Keratinocyte (primary cell): ENCODE results near the gene ANKRD13D. TPM values are rescaled to one million over a fixed set of nuclear protein-coding genes. Genes with fewer than 3 reads are reported as not detected.

Source experiments
- DNase-seq: peaks from one replicate; pipeline ENCODE4 v3.0.0-alpha.2; 2011; ENCODE audit warnings: low read depth, missing footprints, low spot score
- FAIRE-seq: peaks from 2 replicates; lab custom pipeline; 2011; peaks lifted over from hg19 to GRCh38; lab: Jason Lieb, UNC
- H2AFZ ChIP-seq: 2 replicates; pipeline ENCODE4 v1.6.0; 2012; ENCODE audit warnings: low read length, control low read depth, inconsistent platforms; ENCODE audit not compliant: control insufficient read depth
- H3K27ac ChIP-seq: 2 replicates; pipeline ENCODE4 v1.5.1; 2011; ENCODE audit warnings: low read length; ENCODE audit not compliant: control insufficient read depth, insufficient read depth
- H3K27me3 ChIP-seq: 3 replicates; pipeline ENCODE4 v1.6.0; 2011; ENCODE audit warnings: low read length; ENCODE audit not compliant: control insufficient read depth, insufficient read depth; ENCODE audit errors: extremely low read depth
- H3K36me3 ChIP-seq, 2 experiments: 2 replicates in 1 of 2; 3 replicates in 1 of 2; pipeline ENCODE4 v1.5.1; 2011; ENCODE audit warnings: low read length in 2 of 2, mild to moderate bottlenecking in 1 of 2; ENCODE audit not compliant: control insufficient read depth in 2 of 2, insufficient read depth in 2 of 2; ENCODE audit errors: extremely low read depth in 1 of 2
- H3K4me1 ChIP-seq: 3 replicates; pipeline ENCODE4 v1.5.1; 2011; ENCODE audit warnings: low read length; ENCODE audit not compliant: control insufficient read depth, insufficient read depth; ENCODE audit errors: extremely low read depth
- H3K4me2 ChIP-seq: 3 replicates; pipeline ENCODE4 v1.6.0; 2011; ENCODE audit warnings: low read depth, low read length; ENCODE audit not compliant: control insufficient read depth, insufficient read depth; ENCODE audit errors: extremely low read depth
- H3K4me3 ChIP-seq, 3 experiments: fragments of 200-600 bp in 1 of 3; sonication (generic) in 1 of 3; 2 replicates in 2 of 3; 3 replicates in 1 of 3; pipeline ENCODE4 v1.5.1; 2011 to 2016; ENCODE audit warnings: low read length in 3 of 3, mild to moderate bottlenecking in 3 of 3, control low read depth in 2 of 3, inconsistent platforms in 1 of 3, low read depth in 1 of 3, mixed read lengths in 1 of 3, mixed run types in 1 of 3, moderate library complexity in 1 of 3; ENCODE audit not compliant: control insufficient read depth in 2 of 3, insufficient read depth in 2 of 3; ENCODE audit errors: extremely low read depth in 1 of 3
- H3K79me2 ChIP-seq: 2 replicates; pipeline ENCODE4 v1.6.0; 2012; ENCODE audit warnings: low read length; ENCODE audit not compliant: control insufficient read depth, insufficient read depth
- H3K9ac ChIP-seq: 3 replicates; pipeline ENCODE4 v1.6.0; 2011; ENCODE audit warnings: low read length; ENCODE audit not compliant: control insufficient read depth, insufficient read depth; ENCODE audit errors: extremely low read depth
- H3K9me1 ChIP-seq: 3 replicates; pipeline ENCODE4 v1.6.0; 2011; ENCODE audit warnings: low read length; ENCODE audit not compliant: control insufficient read depth, insufficient read depth; ENCODE audit errors: extremely low read depth
- H3K9me3 ChIP-seq: 2 replicates; pipeline ENCODE4 v1.5.1; 2012; ENCODE audit warnings: low read depth, low read length; ENCODE audit not compliant: control insufficient read depth
- H4K20me1 ChIP-seq: 3 replicates; pipeline ENCODE4 v1.6.0; 2011; ENCODE audit warnings: low read length; ENCODE audit not compliant: control insufficient read depth, insufficient read depth; ENCODE audit errors: extremely low read depth
- CTCF ChIP-seq, 3 experiments: IDR thresholded peaks in 1 of 3; conservative IDR thresholded peaks in 1 of 3; optimal IDR thresholded peaks in 1 of 3; 2 replicates in 2 of 3; 3 replicates in 1 of 3; pipeline versions ENCODE3 to v1.5.1; 2011; ENCODE audit warnings: low read length in 3 of 3, mild to moderate bottlenecking in 3 of 3, moderate library complexity in 2 of 3, control low read depth in 1 of 3, inconsistent platforms in 1 of 3; ENCODE audit not compliant: insufficient read depth in 2 of 3; ENCODE audit errors: extremely low read depth in 1 of 3
- EZH2 ChIP-seq: IDR thresholded peaks from one replicate; pipeline ENCODE4 v1.6.1; 2012; ENCODE audit warnings: inconsistent platforms, mild to moderate bottlenecking, low read length, moderate library complexity
- dilution Hi-C: fragments of 300-500 bp; cut with MboI; formaldehyde crosslinking; loops from one replicate; pipeline ENCODE4 v1.7.0; 2020; ENCODE audit warnings: low sequenced_read_pairs; ENCODE audit not compliant: extremely low pct_ligation_motif_present
- polyA plus RNA-seq, 5 experiments: library from polyadenylated mRNA; depleted of rRNA in 3 of 5; stranded (reverse) in 3 of 5; stranded (forward) in 1 of 5; unstranded in 1 of 5; fragments of >200 nt; gene quantifications; 1 replicate in 1 of 5; 2 replicates in 3 of 5; 3 replicates in 1 of 5; pipeline versions ENCODE4 v1.2.1 to v1.2.3, GENCODE V29; 2011 to 2012; ENCODE audit warnings: missing spikeins in 2 of 5, low read depth in 1 of 5, low replicate concordance in 1 of 5

The ANKRD13D gene
- polyA plus RNA-seq, 1 donor (not counting 4 experiments of a cell fraction or from before 2014, with no cell fraction given): 25.0 TPM

DNA sequence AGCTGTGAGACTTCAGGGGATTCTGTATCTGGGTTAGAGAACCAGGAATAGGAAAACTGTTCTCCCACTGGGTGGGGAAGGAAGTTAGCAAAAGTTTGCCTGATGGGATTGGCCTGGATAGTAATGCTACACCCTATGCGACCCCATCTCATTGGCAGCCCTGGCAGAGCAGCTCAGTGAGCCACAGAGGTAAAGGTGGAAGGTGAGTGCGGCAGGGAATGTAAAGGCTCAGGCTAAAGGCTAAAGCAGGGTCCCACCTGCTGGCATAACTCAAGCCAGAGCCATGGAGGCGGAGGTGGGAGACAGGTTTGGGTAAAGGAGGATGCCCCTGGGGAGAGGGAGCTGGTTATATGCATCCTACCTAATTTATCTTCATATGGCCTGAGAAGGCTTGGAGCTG lies 32.9 kb downstream of the ANKRD13D start:
- Histone ChIP-seq H3K4me3 (no peak overlapping the region), H3K9me3 (no peaks in the 10 kb centered on the region), H3K4me2 (no peak overlapping the region), H3K9ac (no peak overlapping the region), H3K79me2 (peaks cover 5% of the 10 kb centered on the region), H3K4me1 (peaks cover 11% of the 10 kb centered on the region), H3K9me1 (no peaks in the 10 kb centered on the region), H2AFZ (no peak overlapping the region), H3K27me3 (no peaks in the 10 kb centered on the region), H3K27ac (no peak overlapping the region), H3K36me3 (peaks cover 0 to 4% of the 10 kb centered on the region in 2 experiments), H4K20me1 (no peaks in the 10 kb centered on the region)
- no peak for FAIRE-seq
- dilution Hi-C loops: no loop called here
- no peak for TF ChIP-seq CTCF (optimal IDR thresholded peaks at IDR 0.05 in 1 of 3, IDR thresholded peaks at IDR 0.05 in 1 of 3, conservative IDR thresholded peaks at IDR 0.05 in 1 of 3; ENCODE audit: extremely low read depth in 1 of 3, insufficient read depth in 2 of 3, low read length in 3 of 3)
- no peak for TF ChIP-seq EZH2
- DNase-seq: no peak

DNA sequence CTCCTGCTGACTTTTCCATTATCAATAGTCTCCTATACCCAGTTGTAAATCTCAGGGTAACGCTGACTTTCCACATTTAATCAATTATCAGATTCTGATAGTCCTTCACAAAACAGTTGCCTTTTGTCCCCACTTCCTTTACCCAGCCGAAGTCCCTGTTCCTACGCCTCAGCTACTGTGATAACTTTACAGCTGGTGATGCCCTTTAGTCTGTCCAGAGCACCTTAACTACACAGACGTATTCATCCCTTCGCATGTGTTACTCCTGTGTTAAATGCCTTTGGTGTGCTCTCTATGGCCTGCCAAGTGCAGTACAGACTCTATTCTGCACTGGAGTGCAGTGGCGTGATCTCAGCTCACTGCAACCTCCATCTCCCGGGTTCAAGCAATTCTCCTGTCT lies 34.4 kb downstream of the ANKRD13D start:
- DNase-seq: no peak

More for the DNA sequence above, 34.4 kb downstream of the ANKRD13D start:
- Histone ChIP-seq H3K27ac (no peak overlapping the region), H3K4me1 (peaks cover 8% of the 10 kb centered on the region), H3K79me2 (peaks cover 2% of the 10 kb centered on the region), H3K4me3 (no peak overlapping the region), H3K9ac (no peak overlapping the region), H2AFZ (no peak overlapping the region), H4K20me1 (no peaks in the 10 kb centered on the region), H3K4me2 (no peak overlapping the region), H3K27me3 (no peaks in the 10 kb centered on the region), H3K9me1 (no peaks in the 10 kb centered on the region), H3K36me3 (peaks cover 0 to 4% of the 10 kb centered on the region in 2 experiments), H3K9me3 (no peaks in the 10 kb centered on the region)
- TF ChIP-seq EZH2: no peak
- no peak for TF ChIP-seq CTCF (optimal IDR thresholded peaks at IDR 0.05 in 1 of 3, IDR thresholded peaks at IDR 0.05 in 1 of 3, conservative IDR thresholded peaks at IDR 0.05 in 1 of 3; ENCODE audit: extremely low read depth in 1 of 3, insufficient read depth in 2 of 3, low read length in 3 of 3)
- no peak for FAIRE-seq
- dilution Hi-C loops: no loop called here
